OCI-LY3 (cell line): Measurements from ENCODE around the gene TSPAN1.

ENCODE experiments used
- EZH2phosphoT487 ChIP-seq: fragments of 200-600 bp; shearing (Covaris generic); IDR thresholded peaks from 2 replicates; pipeline ENCODE4 v1.6.1; 2018; ENCODE audit warnings: antibody characterized with exemption, mixed run types, low read depth
- TF ChIP-seq, protein P1 (sequence below): fragments of 200-600, 300-600 bp; sonication (generic); IDR thresholded peaks from 2 replicates; pipeline ENCODE4 v1.5.1; 2014; ENCODE audit warnings: antibody characterized with exemption, low read length, low read depth

- TF ChIP-seq, protein P1, sequence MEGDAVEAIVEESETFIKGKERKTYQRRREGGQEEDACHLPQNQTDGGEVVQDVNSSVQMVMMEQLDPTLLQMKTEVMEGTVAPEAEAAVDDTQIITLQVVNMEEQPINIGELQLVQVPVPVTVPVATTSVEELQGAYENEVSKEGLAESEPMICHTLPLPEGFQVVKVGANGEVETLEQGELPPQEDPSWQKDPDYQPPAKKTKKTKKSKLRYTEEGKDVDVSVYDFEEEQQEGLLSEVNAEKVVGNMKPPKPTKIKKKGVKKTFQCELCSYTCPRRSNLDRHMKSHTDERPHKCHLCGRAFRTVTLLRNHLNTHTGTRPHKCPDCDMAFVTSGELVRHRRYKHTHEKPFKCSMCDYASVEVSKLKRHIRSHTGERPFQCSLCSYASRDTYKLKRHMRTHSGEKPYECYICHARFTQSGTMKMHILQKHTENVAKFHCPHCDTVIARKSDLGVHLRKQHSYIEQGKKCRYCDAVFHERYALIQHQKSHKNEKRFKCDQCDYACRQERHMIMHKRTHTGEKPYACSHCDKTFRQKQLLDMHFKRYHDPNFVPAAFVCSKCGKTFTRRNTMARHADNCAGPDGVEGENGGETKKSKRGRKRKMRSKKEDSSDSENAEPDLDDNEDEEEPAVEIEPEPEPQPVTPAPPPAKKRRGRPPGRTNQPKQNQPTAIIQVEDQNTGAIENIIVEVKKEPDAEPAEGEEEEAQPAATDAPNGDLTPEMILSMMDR: no peak
- TF ChIP-seq EZH2phosphoT487: no peak
Measured at GRCh38 chr1:46221749-46222148, 46.9 kb downstream of the TSPAN1 start.
